Epithelial cell of prostate (primary cell): ENCODE results near the gene CYB5RL.
"Not testable (repeated sequence)": the region's sequence is repeated elsewhere in the genome, so short reads cannot be mapped to it uniquely, and the experiment has no call there.

Experiments
- DNase-seq: peaks from one replicate; pipeline ENCODE4 v3.0.0-alpha.2; 2011; ENCODE audit warnings: low read depth, low spot score
- H3K27ac ChIP-seq: fragments of 450-650 bp; 2 replicates; pipeline ENCODE4 v1.5.1; 2017; ENCODE audit warnings: mild to moderate bottlenecking

The CYB5RL gene

GRCh38 chr1:54199765-54200518, at the start of gene CYB5RL, which contains the start of gene MRPL37:
Gene CYB5RL (minus strand): TSS chr1:54200030. CDS start chr1:54195616, 4,414 bp downstream.
Gene MRPL37 (plus strand): TSS chr1:54200167. CDS start chr1:54200244, 77 bp downstream.
- DNase-seq = peak; percentile 85
- peak within 1 kb of the TSS; percentile 4 for H3K27ac ChIP-seq

GRCh38 chr1:54248966-54249365, 49.1 kb upstream of the CYB5RL start:
- no peak for DNase-seq
- no peak overlapping the region for H3K27ac ChIP-seq

GRCh38 chr1:54247863-54248515, 48.2 kb upstream of the CYB5RL start:
- no peak overlapping the region for H3K27ac ChIP-seq
- no peak for DNase-seq

GRCh38 chr1:54246116-54246721, 46.4 kb upstream of the CYB5RL start:
- no peak overlapping the region for H3K27ac ChIP-seq
- no peak for DNase-seq

GRCh38 chr1:54245501-54245900, 45.7 kb upstream of the CYB5RL start:
- DNase-seq = no peak
- H3K27ac ChIP-seq = no peak overlapping the region

- DNase-seq = no peak
- no peak overlapping the region for H3K27ac ChIP-seq
Observed at GRCh38 chr1:54244655-54245054, 44.8 kb upstream of the CYB5RL start.

GRCh38 chr1:54243022-54243421, 43.2 kb upstream of the CYB5RL start:
- no peak overlapping the region for H3K27ac ChIP-seq
- no peak for DNase-seq

GRCh38 chr1:54241364-54241763, 41.5 kb upstream of the CYB5RL start:
- DNase-seq = no peak
- H3K27ac ChIP-seq = no peak overlapping the region

GRCh38 chr1:54240741-54241335, 41.0 kb upstream of the CYB5RL start:
- DNase-seq = no peak
- no peak overlapping the region for H3K27ac ChIP-seq

- DNase-seq = no peak
- no peak overlapping the region for H3K27ac ChIP-seq
Observed at GRCh38 chr1:54239631-54240031, 39.8 kb upstream of the CYB5RL start.

- no peak overlapping the region for H3K27ac ChIP-seq
- DNase-seq = no peak
Observed at GRCh38 chr1:54239035-54239383, 39.2 kb upstream of the CYB5RL start.

GRCh38 chr1:54238353-54239034, 38.7 kb upstream of the CYB5RL start:
- DNase-seq = no peak
- H3K27ac ChIP-seq = no peak overlapping the region

- DNase-seq = no peak
- no peak overlapping the region for H3K27ac ChIP-seq
Observed at GRCh38 chr1:54237586-54237985, 37.8 kb upstream of the CYB5RL start.

- no peak overlapping the region for H3K27ac ChIP-seq
- DNase-seq = no peak
Observed at GRCh38 chr1:54234284-54234683, 34.5 kb upstream of the CYB5RL start.

- DNase-seq, H3K27ac ChIP-seq: not testable (repeated sequence)
Observed at GRCh38 chr1:54233196-54233595, 33.4 kb upstream of the CYB5RL start.

GRCh38 chr1:54230507-54231339, 30.9 kb upstream of the CYB5RL start:
- DNase-seq = no peak
- H3K27ac ChIP-seq = no peak overlapping the region

- no peak overlapping the region for H3K27ac ChIP-seq
- DNase-seq = no peak
Observed at GRCh38 chr1:54229281-54229891, 29.6 kb upstream of the CYB5RL start.

- H3K27ac ChIP-seq = no peak overlapping the region
- DNase-seq = no peak
Observed at GRCh38 chr1:54228638-54229079, 28.8 kb upstream of the CYB5RL start.

- no peak overlapping the region for H3K27ac ChIP-seq
- no peak for DNase-seq
Observed at GRCh38 chr1:54227891-54228310, 28.1 kb upstream of the CYB5RL start.
